Measurements from ENCODE around the gene FOXM1.
A peak's percentile ranks its signal among the peaks of the same experiment; 100 is the strongest.

The FOXM1 gene

GRCh38 chr12:2877047-2877952 lies at the start of gene FOXM1, which contains the start of gene RHNO1:
TSS of gene FOXM1 (minus strand) at chr12:2877174. CDS start at chr12:2874478, 2,696 bp downstream.
TSS of gene RHNO1 (plus strand) at chr12:2877223. CDS start at chr12:2885367, 8,144 bp downstream.
- DNase-seq (ENCODE audit: extremely low spot score), result peak; percentile 94
- ChIA-PET POLR2A (interaction anchor here (1.0 to 1.4 kb wide), 3 partner anchors 10 to 81 kb away, joined by 3 to 4 read pairs (median 3); partner anchors contain the start of gene TULP3), CTCF (interaction anchor here (1.0 to 2.0 kb wide), 6 partner anchors 8 to 157 kb away, joined by 3 to 9 read pairs (median 4); partner anchors contain the start of genes FKBP4 and TULP3)
- peak; percentile 11 for TF ChIP-seq CTCF (IDR thresholded peaks at IDR 0.05; ENCODE audit: control extremely low read depth, extremely low read depth, low read depth, missing control alignments)

- ChIA-PET CTCF (interaction anchor here (0.7 to 1.3 kb wide), 3 partner anchors 9 to 19 kb away, joined by 3 read pairs; no protein-coding TSS in a partner anchor), POLR2A (interaction anchor here (0.5 kb wide), 1 partner anchor 104 kb away, joined by 3 read pairs; no protein-coding TSS in a partner anchor)
- peak; percentile 32 for DNase-seq (ENCODE audit: extremely low spot score)
- TF ChIP-seq CTCF (IDR thresholded peaks at IDR 0.05; ENCODE audit: control extremely low read depth, extremely low read depth, low read depth, missing control alignments), result no peak
These were observed 48.5 kb upstream of the FOXM1 start for GRCh38 chr12:2925322-2925995.

GRCh38 chr12:2924019-2924418 lies 47.0 kb upstream of the FOXM1 start:
- TF ChIP-seq CTCF (IDR thresholded peaks at IDR 0.05; ENCODE audit: control extremely low read depth, extremely low read depth, low read depth, missing control alignments), result no peak
- CTCF ChIA-PET, result no interaction called here
- no peak for DNase-seq (ENCODE audit: extremely low spot score)
- POLR2A ChIA-PET, result no interaction called here

- POLR2A ChIA-PET, result no interaction called here
- DNase-seq (ENCODE audit: extremely low spot score), result no peak
- no peak for TF ChIP-seq CTCF (IDR thresholded peaks at IDR 0.05; ENCODE audit: control extremely low read depth, extremely low read depth, low read depth, missing control alignments)
- CTCF ChIA-PET, result interaction anchor here (1.7 kb wide), 1 partner anchor 21 kb away, joined by 7 read pairs; no protein-coding TSS in a partner anchor
These were observed 46.1 kb upstream of the FOXM1 start for GRCh38 chr12:2923057-2923456.

GRCh38 chr12:2922329-2922728 lies 45.4 kb upstream of the FOXM1 start:
- TF ChIP-seq CTCF (IDR thresholded peaks at IDR 0.05; ENCODE audit: control extremely low read depth, extremely low read depth, low read depth, missing control alignments), result no peak
- CTCF ChIA-PET, result interaction anchor here (1.7 kb wide), 1 partner anchor 22 kb away, joined by 7 read pairs; no protein-coding TSS in a partner anchor
- POLR2A ChIA-PET, result no interaction called here
- no peak for DNase-seq (ENCODE audit: extremely low spot score)

- ChIA-PET POLR2A (no interaction called here), CTCF (no interaction called here)
- no peak for TF ChIP-seq CTCF (IDR thresholded peaks at IDR 0.05; ENCODE audit: control extremely low read depth, extremely low read depth, low read depth, missing control alignments)
- DNase-seq (ENCODE audit: extremely low spot score), result no peak
These were observed 42.3 kb upstream of the FOXM1 start for GRCh38 chr12:2919249-2919648.

All from GM10248 (cell line).